PC-3 (cell line): ENCODE measurements around the gene ROBO2. TPM values are rescaled to one million over a fixed set of nuclear protein-coding genes. Genes with fewer than 3 reads are reported as not detected.

ENCODE experiments used
- ATAC-seq: fragments of 200-7000 bp; cut with Tn5 transposase; 2 replicates; pipeline ENCODE4 v1.9.1; 2020; ENCODE audit warnings: mild to moderate bottlenecking, moderate library complexity
- BruUV-seq: library from RNA; stranded (reverse); fragments of 400-500 nt; replicated peaks from 2 replicates; lab custom pipeline; 2021; lab: Mats Ljungman, UMichigan
- CTCF ChIA-PET: fragments of 300-600 bp; sonication (Branson Sonifier 250); formaldehyde crosslinking; loops from one replicate; lab custom pipeline; 2022; ENCODE audit warnings: antibody characterized with exemption; lab: Charles Lee
- POLR2A ChIA-PET: fragments of 300-600 bp; sonication (Branson Sonifier 250); formaldehyde crosslinking; loops from one replicate; lab custom pipeline; 2022; ENCODE audit warnings: antibody characterized with exemption; ENCODE audit not compliant: unreplicated experiment; lab: Charles Lee
- DNase-seq: peaks from one replicate; pipeline ENCODE4 v3.0.0-alpha.2; 2015
- H2AFZ ChIP-seq: fragments of 300-600 bp; sonication (generic); 2 replicates; pipeline ENCODE4 v1.6.0; 2016; ENCODE audit warnings: antibody characterized with exemption, low read length
- H3F3A ChIP-seq: fragments of 300-600 bp; sonication (generic); one replicate; pipeline ENCODE4 v1.6.0; 2017; ENCODE audit warnings: antibody characterized with exemption, low read length, control low read depth, mild to moderate bottlenecking; ENCODE audit not compliant: unreplicated experiment
- H3K27ac ChIP-seq: fragments of 300-600 bp; sonication (generic); 2 replicates; pipeline ENCODE4 v1.5.1; 2016; ENCODE audit warnings: mild to moderate bottlenecking, low read length
- H3K27me3 ChIP-seq: fragments of 300-600 bp; sonication (generic); 2 replicates; pipeline ENCODE4 v1.6.1; 2016; ENCODE audit warnings: low read length, mixed read lengths
- H3K36me3 ChIP-seq: fragments of 300-600 bp; sonication (generic); 2 replicates; pipeline ENCODE4 v1.6.1; 2016; ENCODE audit warnings: low read depth, mixed run types, low read length, mixed read lengths
- H3K4me1 ChIP-seq: fragments of 300-600 bp; sonication (generic); 2 replicates; pipeline ENCODE4 v1.5.1; 2016; ENCODE audit warnings: low read length; ENCODE audit not compliant: insufficient read depth
- H3K4me2 ChIP-seq: fragments of 300-600 bp; sonication (generic); 2 replicates; pipeline ENCODE4 v1.6.0; 2016; ENCODE audit warnings: low read length
- H3K4me3 ChIP-seq: fragments of 300-600 bp; sonication (generic); 2 replicates; pipeline ENCODE4 v1.5.1; 2016; ENCODE audit warnings: mild to moderate bottlenecking, low read length, mixed read lengths
- H3K79me2 ChIP-seq: fragments of 300-600 bp; sonication (generic); 2 replicates; pipeline ENCODE4 v1.6.1; 2017; ENCODE audit warnings: low read length, mixed read lengths
- H3K9ac ChIP-seq: fragments of 300-600 bp; sonication (generic); 2 replicates; pipeline ENCODE4 v1.6.0; 2016; ENCODE audit warnings: mild to moderate bottlenecking, low read length
- H3K9me2 ChIP-seq: fragments of 300-600 bp; sonication (generic); replicated peaks from 2 replicates; pipeline ENCODE4 v1.6.1; 2016; ENCODE audit warnings: mixed run types, low read length, mixed read lengths
- H3K9me3 ChIP-seq: fragments of 300-600 bp; sonication (generic); 2 replicates; pipeline ENCODE4 v1.6.1; 2016; ENCODE audit warnings: low read length, mixed read lengths
- H4K20me1 ChIP-seq: fragments of 300-600 bp; sonication (generic); 2 replicates; pipeline ENCODE4 v1.6.1; 2016; ENCODE audit warnings: low read length, mixed read lengths
- EZH2 ChIP-seq: fragments of 300-600 bp; sonication (generic); IDR thresholded peaks from one replicate; pipeline ENCODE4 v1.6.1; 2017; ENCODE audit warnings: antibody characterized with exemption, mild to moderate bottlenecking, low read length; ENCODE audit not compliant: unreplicated experiment
- EZH2phosphoT487 ChIP-seq: fragments of 300-600 bp; sonication (generic); IDR thresholded peaks from 2 replicates; pipeline ENCODE4 v1.6.1; 2018; ENCODE audit warnings: mild to moderate bottlenecking, antibody characterized with exemption, low read length, borderline replicate concordance
- intact Hi-C: fragments of 100-400 bp; cut with micrococcal nuclease; formaldehyde crosslinking; loops from 2 replicates; pipeline ENCODE4 v1.9.0; 2023
- total RNA-seq: library from RNA; depleted of rRNA; stranded (reverse); fragments of >200 nt; gene quantifications from 2 replicates; pipeline ENCODE4 v1.2.3, GENCODE V29; 2014
- TF ChIP-seq, protein P1 (sequence below): fragments of 300-600 bp; sonication (generic); conservative IDR thresholded peaks from 2 replicates; pipeline ENCODE4 v1.5.1; 2017; ENCODE audit warnings: antibody characterized with exemption, low read depth, mild to moderate bottlenecking, low read length

ROBO2 gene
- total RNA-seq, 1 experiment from 2014 or later = not detected

GRCh38 chr3:77256584-77257503 is 216.9 kb downstream of the ROBO2 start:
- Histone ChIP-seq H3K36me3 (no peaks in the 10 kb centered on the region), H3K4me3 (no peak overlapping the region), H3K9ac (no peak overlapping the region), H2AFZ (no peak overlapping the region), H3K9me2 (no peaks in the 10 kb centered on the region), H3K27me3 (peaks cover 57% of the 10 kb centered on the region), H3K79me2 (no peaks in the 10 kb centered on the region), H3K9me3 (no peaks in the 10 kb centered on the region), H3F3A (no peaks in the 10 kb centered on the region), H3K4me1 (no peaks in the 10 kb centered on the region), H4K20me1 (no peaks in the 10 kb centered on the region), H3K27ac (no peak overlapping the region), H3K4me2 (no peak overlapping the region)
- ChIA-PET POLR2A (no interaction called here), CTCF (interaction anchor here (0.6 kb wide), 1 partner anchor 40 kb away, joined by 3 read pairs; no protein-coding TSS in a partner anchor)
- no peak for TF ChIP-seq EZH2
- DNase-seq (no peak), ATAC-seq (peak; percentile 44)
- intact Hi-C loops = loop anchor here (5.0 kb wide), 1 partner anchor 1390 kb away; no protein-coding TSS in a partner anchor
- no TSS peak for BruUV-seq

DNA sequence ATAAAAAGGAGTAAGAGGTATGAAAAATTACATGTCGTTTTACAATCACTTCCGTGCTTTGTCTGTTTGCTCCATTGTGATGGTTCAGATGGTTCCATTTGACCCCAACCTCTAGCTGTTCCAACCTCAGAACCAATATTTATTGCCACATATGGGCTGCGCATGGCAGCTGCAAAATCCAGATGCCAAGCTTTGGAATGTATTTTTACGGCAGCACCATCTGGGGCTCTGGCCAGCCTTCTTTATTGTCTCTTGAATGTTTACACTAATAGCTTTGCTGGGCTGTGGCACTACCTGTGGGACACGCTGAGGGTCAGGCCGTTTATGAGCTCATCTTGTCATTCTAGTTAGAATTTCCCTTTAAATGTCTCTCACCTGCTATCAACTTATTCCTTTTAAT is 219.8 kb downstream of the ROBO2 start:
- Histone ChIP-seq H3K9me2 (no peaks in the 10 kb centered on the region), H3F3A (no peaks in the 10 kb centered on the region), H3K4me2 (no peak overlapping the region), H3K79me2 (no peaks in the 10 kb centered on the region), H2AFZ (no peak overlapping the region), H3K36me3 (no peaks in the 10 kb centered on the region), H3K4me3 (no peak overlapping the region), H4K20me1 (no peaks in the 10 kb centered on the region), H3K27ac (no peak overlapping the region), H3K27me3 (peaks cover 64% of the 10 kb centered on the region), H3K9me3 (no peaks in the 10 kb centered on the region), H3K4me1 (no peaks in the 10 kb centered on the region), H3K9ac (no peak overlapping the region)
- DNase-seq (no peak), ATAC-seq (no peak)
- ChIA-PET POLR2A (no interaction called here), CTCF (no interaction called here)
- TF ChIP-seq, protein P1, sequence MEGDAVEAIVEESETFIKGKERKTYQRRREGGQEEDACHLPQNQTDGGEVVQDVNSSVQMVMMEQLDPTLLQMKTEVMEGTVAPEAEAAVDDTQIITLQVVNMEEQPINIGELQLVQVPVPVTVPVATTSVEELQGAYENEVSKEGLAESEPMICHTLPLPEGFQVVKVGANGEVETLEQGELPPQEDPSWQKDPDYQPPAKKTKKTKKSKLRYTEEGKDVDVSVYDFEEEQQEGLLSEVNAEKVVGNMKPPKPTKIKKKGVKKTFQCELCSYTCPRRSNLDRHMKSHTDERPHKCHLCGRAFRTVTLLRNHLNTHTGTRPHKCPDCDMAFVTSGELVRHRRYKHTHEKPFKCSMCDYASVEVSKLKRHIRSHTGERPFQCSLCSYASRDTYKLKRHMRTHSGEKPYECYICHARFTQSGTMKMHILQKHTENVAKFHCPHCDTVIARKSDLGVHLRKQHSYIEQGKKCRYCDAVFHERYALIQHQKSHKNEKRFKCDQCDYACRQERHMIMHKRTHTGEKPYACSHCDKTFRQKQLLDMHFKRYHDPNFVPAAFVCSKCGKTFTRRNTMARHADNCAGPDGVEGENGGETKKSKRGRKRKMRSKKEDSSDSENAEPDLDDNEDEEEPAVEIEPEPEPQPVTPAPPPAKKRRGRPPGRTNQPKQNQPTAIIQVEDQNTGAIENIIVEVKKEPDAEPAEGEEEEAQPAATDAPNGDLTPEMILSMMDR = no peak
- TF ChIP-seq EZH2phosphoT487 (no peak), EZH2 (no peak)
- intact Hi-C loops = loop anchor here (5.0 kb wide), 1 partner anchor 1388 kb away; no protein-coding TSS in a partner anchor
- BruUV-seq = no TSS peak

DNA sequence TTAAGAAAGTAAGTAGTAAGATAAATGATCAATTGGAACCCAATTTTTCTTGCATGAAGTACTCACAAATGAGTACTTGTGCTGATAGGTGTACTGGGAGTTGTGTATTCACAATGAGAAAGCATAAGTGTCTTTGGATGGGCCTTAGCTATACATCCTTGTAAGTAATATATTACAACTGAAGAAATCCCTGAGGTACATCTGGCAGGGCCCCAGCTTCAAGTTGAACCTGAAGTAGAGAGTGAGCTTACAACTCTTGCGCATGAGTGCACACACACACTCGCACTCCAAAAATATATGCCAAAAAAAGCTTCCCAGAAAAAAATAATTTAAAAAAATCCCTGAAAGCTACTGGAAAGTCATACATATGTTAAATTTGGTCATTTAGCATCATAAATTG is 222.5 kb downstream of the ROBO2 start:
- Histone ChIP-seq H3K36me3 (no peaks in the 10 kb centered on the region), H3K27ac (no peak overlapping the region), H3K9me3 (no peaks in the 10 kb centered on the region), H3K4me1 (no peaks in the 10 kb centered on the region), H4K20me1 (no peaks in the 10 kb centered on the region), H3K4me3 (no peak overlapping the region), H2AFZ (no peak overlapping the region), H3K27me3 (peaks cover 76% of the 10 kb centered on the region), H3K9ac (no peak overlapping the region), H3K4me2 (no peak overlapping the region), H3F3A (no peaks in the 10 kb centered on the region), H3K79me2 (no peaks in the 10 kb centered on the region), H3K9me2 (no peaks in the 10 kb centered on the region)
- ATAC-seq (no peak), DNase-seq (no peak)
- TF ChIP-seq, protein P1 = no peak
- TF ChIP-seq EZH2 (no peak), EZH2phosphoT487 (no peak)
- BruUV-seq = no TSS peak
- intact Hi-C loops = no loop called here
- CTCF ChIA-PET = no interaction called here
- POLR2A ChIA-PET = no interaction called here
